ENCODE results near the gene TSHZ1.

DNA sequence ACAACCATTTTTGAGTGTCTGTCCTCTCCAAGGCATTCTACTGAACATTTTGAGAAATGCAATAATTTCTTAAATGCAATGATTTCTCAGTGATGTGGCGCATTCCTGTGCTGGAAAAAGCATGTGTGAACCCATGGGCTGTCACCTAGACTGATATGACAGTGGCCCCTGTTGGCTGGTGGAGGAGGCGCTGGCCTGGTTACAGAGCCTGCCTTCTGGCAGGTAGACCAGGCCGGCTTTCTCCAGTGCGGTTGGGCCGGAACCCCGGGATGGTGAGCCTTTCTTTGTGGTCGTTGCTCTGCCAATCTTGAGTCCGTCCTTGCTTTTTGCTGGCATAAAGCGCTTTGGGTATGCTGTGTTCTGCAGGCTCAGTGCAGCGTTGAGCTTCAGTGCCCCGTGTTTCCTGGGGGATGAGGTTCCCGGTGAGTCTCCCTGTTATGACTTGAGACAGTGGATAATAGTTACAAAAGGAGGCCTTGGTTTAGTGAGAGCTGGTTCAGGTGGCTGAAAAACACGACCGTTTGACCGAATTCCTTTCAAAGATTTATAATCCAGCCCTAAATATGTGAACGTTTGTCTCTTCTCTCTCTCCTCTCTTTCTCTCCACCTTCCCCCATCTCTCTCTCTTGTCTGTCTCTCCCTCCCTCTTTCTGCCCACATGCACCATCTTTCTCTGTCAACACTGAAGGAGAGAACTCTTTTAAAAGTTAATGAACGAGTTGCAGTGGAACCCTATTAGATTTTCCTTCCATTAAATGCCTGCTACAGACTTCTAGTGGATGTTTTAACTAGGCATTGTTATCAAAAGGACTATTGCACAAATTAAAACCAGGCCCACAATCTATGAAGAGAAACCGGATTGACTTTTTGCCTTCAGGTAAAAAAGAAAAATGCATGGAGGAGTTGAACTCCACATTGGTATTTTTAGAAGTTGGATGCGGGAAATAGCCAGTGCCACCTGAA, 34.0 kb downstream of the TSHZ1 start:
- TF ChIP-seq, protein P1, sequence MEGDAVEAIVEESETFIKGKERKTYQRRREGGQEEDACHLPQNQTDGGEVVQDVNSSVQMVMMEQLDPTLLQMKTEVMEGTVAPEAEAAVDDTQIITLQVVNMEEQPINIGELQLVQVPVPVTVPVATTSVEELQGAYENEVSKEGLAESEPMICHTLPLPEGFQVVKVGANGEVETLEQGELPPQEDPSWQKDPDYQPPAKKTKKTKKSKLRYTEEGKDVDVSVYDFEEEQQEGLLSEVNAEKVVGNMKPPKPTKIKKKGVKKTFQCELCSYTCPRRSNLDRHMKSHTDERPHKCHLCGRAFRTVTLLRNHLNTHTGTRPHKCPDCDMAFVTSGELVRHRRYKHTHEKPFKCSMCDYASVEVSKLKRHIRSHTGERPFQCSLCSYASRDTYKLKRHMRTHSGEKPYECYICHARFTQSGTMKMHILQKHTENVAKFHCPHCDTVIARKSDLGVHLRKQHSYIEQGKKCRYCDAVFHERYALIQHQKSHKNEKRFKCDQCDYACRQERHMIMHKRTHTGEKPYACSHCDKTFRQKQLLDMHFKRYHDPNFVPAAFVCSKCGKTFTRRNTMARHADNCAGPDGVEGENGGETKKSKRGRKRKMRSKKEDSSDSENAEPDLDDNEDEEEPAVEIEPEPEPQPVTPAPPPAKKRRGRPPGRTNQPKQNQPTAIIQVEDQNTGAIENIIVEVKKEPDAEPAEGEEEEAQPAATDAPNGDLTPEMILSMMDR (conservative IDR thresholded peaks at IDR 0.05; ENCODE audit: low read depth, low read length): peak; percentile 50
- TF ChIP-seq EZH2 (IDR thresholded peaks at IDR 0.05; ENCODE audit: low read length, unreplicated experiment): no peak

Data from PC-3 (cell line).